Measurements from ENCODE around the gene MAST4.

Gene MAST4

GRCh38 chr5:66945389-66946349 is 349.5 kb downstream of the MAST4 start:
- in situ Hi-C loops (cut with HindIII; ENCODE audit: low pct_ligation_motif_present, low sequenced_read_pairs), result no loop called here
- no peaks in the 10 kb centered on the region for H3K27me3 ChIP-seq (replicated peaks)

GRCh38 chr5:66947458-66947857 is 351.3 kb downstream of the MAST4 start:
- no peak for DNase-seq
- H3K27me3 ChIP-seq (replicated peaks), result no peaks in the 10 kb centered on the region
- no peak overlapping the region for H3K4me3 ChIP-seq (ENCODE audit: low read depth, low read length)
- no peak for TF ChIP-seq CTCF (IDR thresholded peaks at IDR 0.05; ENCODE audit: low read depth, low read length, missing control alignments)
- H3K36me3 ChIP-seq (replicated peaks), result no peaks in the 10 kb centered on the region
- no peak overlapping the region for H3K27ac ChIP-seq
- in situ Hi-C loops (cut with HindIII; ENCODE audit: low pct_ligation_motif_present, low sequenced_read_pairs), result no loop called here

More at GRCh38 chr5:66945389-66946349, 349.5 kb downstream of the MAST4 start:
- TF ChIP-seq CTCF (IDR thresholded peaks at IDR 0.05; ENCODE audit: low read depth, low read length, missing control alignments), result no peak
- H3K27ac ChIP-seq, result peak overlapping the region; percentile 19
- DNase-seq, result no peak
- no peaks in the 10 kb centered on the region for H3K36me3 ChIP-seq (replicated peaks)
- no peak overlapping the region for H3K4me3 ChIP-seq (ENCODE audit: low read depth, low read length)

GRCh38 chr5:66949066-66949465 is 352.9 kb downstream of the MAST4 start:
- H3K4me3 ChIP-seq (ENCODE audit: low read depth, low read length), result no peak overlapping the region
- no peak for TF ChIP-seq CTCF (IDR thresholded peaks at IDR 0.05; ENCODE audit: low read depth, low read length, missing control alignments)
- no peaks in the 10 kb centered on the region for H3K27me3 ChIP-seq (replicated peaks)
- in situ Hi-C loops (cut with HindIII; ENCODE audit: low pct_ligation_motif_present, low sequenced_read_pairs), result no loop called here
- H3K36me3 ChIP-seq (replicated peaks), result no peaks in the 10 kb centered on the region
- DNase-seq, result no peak
- H3K27ac ChIP-seq, result no peak overlapping the region

GRCh38 chr5:66952153-66952552 is 356.0 kb downstream of the MAST4 start:
- no peaks in the 10 kb centered on the region for H3K27me3 ChIP-seq (replicated peaks)
- H3K4me3 ChIP-seq (ENCODE audit: low read depth, low read length), result no peak overlapping the region
- no peak overlapping the region for H3K27ac ChIP-seq
- TF ChIP-seq CTCF (IDR thresholded peaks at IDR 0.05; ENCODE audit: low read depth, low read length, missing control alignments), result no peak
- DNase-seq, result no peak
- no peaks in the 10 kb centered on the region for H3K36me3 ChIP-seq (replicated peaks)
- in situ Hi-C loops (cut with HindIII; ENCODE audit: low pct_ligation_motif_present, low sequenced_read_pairs), result no loop called here

- no peaks in the 10 kb centered on the region for H3K36me3 ChIP-seq (replicated peaks)
- H3K4me3 ChIP-seq (ENCODE audit: low read depth, low read length), result no peak overlapping the region
- in situ Hi-C loops (cut with HindIII; ENCODE audit: low pct_ligation_motif_present, low sequenced_read_pairs), result no loop called here
- H3K27me3 ChIP-seq (replicated peaks), result no peaks in the 10 kb centered on the region
- H3K27ac ChIP-seq, result no peak overlapping the region
- no peak for TF ChIP-seq CTCF (IDR thresholded peaks at IDR 0.05; ENCODE audit: low read depth, low read length, missing control alignments)
- no peak for DNase-seq
Observed at GRCh38 chr5:66956439-66956838, 360.2 kb downstream of the MAST4 start.

Data from brain microvascular endothelial cell (primary cell).